B cell (primary cell): ENCODE data around the gene PDK2. TPM values are rescaled to one million over a fixed set of nuclear protein-coding genes. Genes with fewer than 3 reads are reported as not detected.

Experiments
- ATAC-seq: fragments of 200-7000 bp; cut with Tn5 transposase; one replicate; pipeline ENCODE4 v1.10.0; 2021; ENCODE audit warnings: low read depth, mild to moderate bottlenecking, moderate number of reproducible peaks, moderate library complexity
- CTCF ChIA-PET: fragments of 350-600 bp; sonication (Branson Sonifier 250); formaldehyde crosslinking; loops from one replicate; lab custom pipeline; 2021; ENCODE audit warnings: antibody characterized with exemption, inconsistent platforms; lab: Charles Lee
- POLR2A ChIA-PET: fragments of 350-600 bp; sonication (Branson Sonifier 250); formaldehyde crosslinking; loops from one replicate; lab custom pipeline; 2021; ENCODE audit warnings: antibody characterized with exemption; lab: Charles Lee
- DNase-seq: peaks from one replicate; pipeline ENCODE4 v3.0.0; 2013
- H2AFZ ChIP-seq: 2 replicates; pipeline ENCODE4 v1.6.1; 2012; ENCODE audit warnings: mild to moderate bottlenecking, low read depth, low read length; ENCODE audit not compliant: insufficient read depth, poor library complexity, severe bottlenecking
- H3K27ac ChIP-seq, 2 donors: 1 replicate in 1 of 2; 2 replicates in 1 of 2; pipeline ENCODE4 v1.5.1; 2012 to 2013; ENCODE audit warnings: low read length in 2 of 2, mild to moderate bottlenecking in 2 of 2, moderate library complexity in 1 of 2
- H3K27me3 ChIP-seq, 4 experiments: fragments of 200-600 bp in 1 of 4; sonication (generic) in 1 of 4; replicated peaks in 1 of 4; 1 replicate in 2 of 4; 2 replicates in 2 of 4; pipeline versions ENCODE4 v1.6.1 to v1.7.0; 2013 to 2016; ENCODE audit warnings: low read length in 3 of 4, mild to moderate bottlenecking in 2 of 4, mixed read lengths in 1 of 4, moderate library complexity in 1 of 4; ENCODE audit not compliant: insufficient read depth in 4 of 4, control insufficient read depth in 3 of 4; ENCODE audit errors: control extremely low read depth in 1 of 4
- H3K36me3 ChIP-seq, 2 experiments: replicated peaks in 1 of 2; 1 replicate in 1 of 2; 2 replicates in 1 of 2; pipeline versions ENCODE4 v1.6.1 to v1.7.1; 2013; ENCODE audit warnings: low read length in 1 of 2; ENCODE audit not compliant: insufficient read depth in 2 of 2, control insufficient read depth in 1 of 2; ENCODE audit errors: control extremely low read depth in 1 of 2, extremely low read depth in 1 of 2
- H3K4me1 ChIP-seq, 2 donors: fragments of 200-600 bp in 1 of 2; sonication (generic) in 1 of 2; 1 replicate in 1 of 2; 2 replicates in 1 of 2; pipeline versions ENCODE4 v1.5.1 to v1.6.1; 2013 to 2017; ENCODE audit warnings: low read length in 2 of 2; ENCODE audit not compliant: control insufficient read depth in 2 of 2, insufficient read depth in 2 of 2
- H3K4me2 ChIP-seq: replicated peaks from 2 replicates; pipeline ENCODE3; 2012; ENCODE audit warnings: mild to moderate bottlenecking, low read depth, low read length; ENCODE audit not compliant: poor library complexity, severe bottlenecking
- H3K4me3 ChIP-seq, 5 experiments: fragments of 200-600 bp in 1 of 5; sonication (generic) in 1 of 5; 1 replicate in 3 of 5; 2 replicates in 2 of 5; pipeline versions ENCODE4 v1.5.1 to v1.7.0; 2011 to 2016; ENCODE audit warnings: low read length in 4 of 5, mild to moderate bottlenecking in 4 of 5, low read depth in 2 of 5, control low read depth in 1 of 5, moderate library complexity in 1 of 5; ENCODE audit not compliant: insufficient read depth in 1 of 5; ENCODE audit errors: control extremely low read depth in 1 of 5, extremely low read depth in 1 of 5
- H3K79me2 ChIP-seq: fragments of 200-600 bp; sonication (generic); one replicate; pipeline ENCODE4 v1.6.0; 2016; ENCODE audit warnings: low read length; ENCODE audit not compliant: control insufficient read depth, insufficient read depth
- H3K9ac ChIP-seq: fragments of 200-600 bp; sonication (generic); 2 replicates; pipeline ENCODE4 v1.6.1; 2017; ENCODE audit warnings: mild to moderate bottlenecking, low read length, moderate library complexity
- H3K9me3 ChIP-seq, 3 donors: one replicate each; pipeline versions ENCODE4 v1.6.1 to v1.7.1; 2013; ENCODE audit warnings: low read length in 2 of 3; ENCODE audit not compliant: control insufficient read depth in 2 of 3, insufficient read depth in 1 of 3; ENCODE audit errors: control extremely low read depth in 1 of 3
- H4K20me1 ChIP-seq: 2 replicates; pipeline ENCODE4 v1.6.0; 2012; ENCODE audit warnings: mild to moderate bottlenecking, low read length; ENCODE audit not compliant: insufficient read depth, control insufficient read depth, poor library complexity, severe bottlenecking
- H3K27ac Mint-ChIP-seq: one replicate; pipeline ENCODE4 v1.8.0; 2021; ENCODE audit warnings: mixed read lengths
- H3K27me3 Mint-ChIP-seq: one replicate; pipeline ENCODE4 v1.8.0; 2021; ENCODE audit warnings: mixed read lengths
- H3K4me1 Mint-ChIP-seq: one replicate; pipeline ENCODE4 v1.8.0; 2021; ENCODE audit warnings: mixed read lengths
- H3K4me3 Mint-ChIP-seq: one replicate; pipeline ENCODE4 v1.8.0; 2021; ENCODE audit warnings: mixed read lengths
- H3K9me3 Mint-ChIP-seq: one replicate; pipeline ENCODE4 v1.8.0; 2022; ENCODE audit warnings: mixed read lengths; ENCODE audit not compliant: insufficient read depth
- EZH2 ChIP-seq: IDR thresholded peaks from 2 replicates; pipeline ENCODE4 v1.6.1; 2012; ENCODE audit warnings: borderline replicate concordance, low read depth, mild to moderate bottlenecking, moderate library complexity, low read length; ENCODE audit not compliant: insufficient read depth, poor library complexity, severe bottlenecking
- WGBS: methylation state at CpG from one replicate; pipeline ENCODE4 v1.1.5; 2013; ENCODE audit warnings: missing lambda C conversion rate; ENCODE audit not compliant: insufficient coverage; 5-methylcytosine and 5-hydroxymethylcytosine counted together
- intact Hi-C: fragments of 100-400 bp; cut with micrococcal nuclease; formaldehyde crosslinking; loops from one replicate; pipeline ENCODE4 v1.10.0; 2022
- polyA plus RNA-seq: library from polyadenylated mRNA; depleted of rRNA; stranded (reverse); fragments of >200 nt; gene quantifications from 2 replicates; pipeline ENCODE4 v1.2.3, GENCODE V29; 2012
- total RNA-seq, 2 donors: library from RNA; stranded (reverse); fragments of 120-200 nt in 1 of 2; gene quantifications; 1 replicate in 1 of 2; 2 replicates in 1 of 2; pipeline versions ENCODE4 v1.2.3 to v1.2.4, GENCODE V29; 2013 to 2022
- TF ChIP-seq, protein P1 (sequence below): fragments of 200-600 bp; IDR thresholded peaks from one replicate; pipeline ENCODE4 v1.8.0; 2022; ENCODE audit warnings: antibody characterized with exemption, mild to moderate bottlenecking

Gene PDK2
- total and polyA plus RNA-seq, 2 donors (not counting 1 experiment from before 2014, with no cell fraction given): 35.2 to 73.2 TPM

DNA sequence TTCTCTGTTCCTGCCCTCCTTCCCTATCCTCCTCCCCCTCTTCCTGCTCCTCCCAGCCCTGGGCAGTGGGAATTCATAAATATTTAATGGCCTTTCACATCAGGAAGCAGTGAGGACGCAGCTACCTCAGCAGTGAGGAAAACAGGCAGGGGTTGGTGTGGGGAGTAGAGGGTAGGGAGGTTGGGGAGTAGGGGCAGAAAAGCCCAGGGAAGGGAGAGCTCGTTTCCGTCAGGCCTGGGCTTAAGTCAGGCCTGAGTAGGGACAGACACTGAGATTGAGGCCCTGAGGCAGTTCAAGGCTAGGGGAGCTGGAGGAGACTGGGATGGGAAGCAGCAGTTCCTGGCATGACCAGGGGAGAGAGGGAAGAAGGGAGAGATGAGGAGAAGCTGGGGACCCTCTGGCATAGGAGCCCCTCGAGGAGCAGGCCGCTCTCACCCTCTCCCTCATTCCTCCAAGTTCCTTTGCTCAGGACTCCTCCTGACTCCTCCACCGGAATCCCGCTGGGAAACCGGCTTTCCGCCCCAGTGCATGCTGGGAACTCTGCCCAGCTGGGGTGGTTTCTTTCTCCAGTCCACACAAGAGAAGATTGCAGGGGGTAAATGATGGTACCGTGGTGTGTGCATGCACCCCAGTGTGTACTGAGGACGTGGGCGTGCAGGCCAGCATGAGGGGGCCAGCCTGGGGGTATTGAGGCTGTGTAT lies 28.6 kb downstream of the PDK2 start:
- Mint-ChIP-seq H3K9me3 (no peaks in the 10 kb centered on the region), H3K27ac (no peak overlapping the region), H3K4me1 (peaks cover 9% of the 10 kb centered on the region), H3K27me3 (peaks cover 24% of the 10 kb centered on the region), H3K4me3 (no peak overlapping the region)
- no peak for ATAC-seq
- intact Hi-C loops: no loop called here
- ChIA-PET CTCF (interaction anchor here (0.8 to 1.5 kb wide), 3 partner anchors 15 to 76 kb away, joined by 3 to 7 read pairs (median 3); no protein-coding TSS in a partner anchor), POLR2A (no interaction called here)
- H3K27me3 ChIP-seq: peaks cover 0 to 23% (median 6%) of the 10 kb centered on the region in 4 experiments
- H3K79me2 ChIP-seq: no peaks in the 10 kb centered on the region
- no peak overlapping the region for H3K4me3 ChIP-seq
- 81% methylated on average over 6 of the region's 12 CpGs for WGBS
- H4K20me1 ChIP-seq: no peaks in the 10 kb centered on the region
- no peak overlapping the region for H3K27ac ChIP-seq
- no peak overlapping the region for H3K4me2 ChIP-seq
- H3K9me3 ChIP-seq: peaks cover 0 to 8% (median 0%) of the 10 kb centered on the region in 3 donors
- peaks cover 12 to 13% of the 10 kb centered on the region in 2 donors for H3K4me1 ChIP-seq
- no peak for TF ChIP-seq EZH2
- TF ChIP-seq, protein P1, sequence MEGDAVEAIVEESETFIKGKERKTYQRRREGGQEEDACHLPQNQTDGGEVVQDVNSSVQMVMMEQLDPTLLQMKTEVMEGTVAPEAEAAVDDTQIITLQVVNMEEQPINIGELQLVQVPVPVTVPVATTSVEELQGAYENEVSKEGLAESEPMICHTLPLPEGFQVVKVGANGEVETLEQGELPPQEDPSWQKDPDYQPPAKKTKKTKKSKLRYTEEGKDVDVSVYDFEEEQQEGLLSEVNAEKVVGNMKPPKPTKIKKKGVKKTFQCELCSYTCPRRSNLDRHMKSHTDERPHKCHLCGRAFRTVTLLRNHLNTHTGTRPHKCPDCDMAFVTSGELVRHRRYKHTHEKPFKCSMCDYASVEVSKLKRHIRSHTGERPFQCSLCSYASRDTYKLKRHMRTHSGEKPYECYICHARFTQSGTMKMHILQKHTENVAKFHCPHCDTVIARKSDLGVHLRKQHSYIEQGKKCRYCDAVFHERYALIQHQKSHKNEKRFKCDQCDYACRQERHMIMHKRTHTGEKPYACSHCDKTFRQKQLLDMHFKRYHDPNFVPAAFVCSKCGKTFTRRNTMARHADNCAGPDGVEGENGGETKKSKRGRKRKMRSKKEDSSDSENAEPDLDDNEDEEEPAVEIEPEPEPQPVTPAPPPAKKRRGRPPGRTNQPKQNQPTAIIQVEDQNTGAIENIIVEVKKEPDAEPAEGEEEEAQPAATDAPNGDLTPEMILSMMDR: no peak
- H2AFZ ChIP-seq: no peak overlapping the region
- no peak for DNase-seq
- H3K36me3 ChIP-seq: no peaks in the 10 kb centered on the region
- H3K9ac ChIP-seq: no peak overlapping the region

DNA sequence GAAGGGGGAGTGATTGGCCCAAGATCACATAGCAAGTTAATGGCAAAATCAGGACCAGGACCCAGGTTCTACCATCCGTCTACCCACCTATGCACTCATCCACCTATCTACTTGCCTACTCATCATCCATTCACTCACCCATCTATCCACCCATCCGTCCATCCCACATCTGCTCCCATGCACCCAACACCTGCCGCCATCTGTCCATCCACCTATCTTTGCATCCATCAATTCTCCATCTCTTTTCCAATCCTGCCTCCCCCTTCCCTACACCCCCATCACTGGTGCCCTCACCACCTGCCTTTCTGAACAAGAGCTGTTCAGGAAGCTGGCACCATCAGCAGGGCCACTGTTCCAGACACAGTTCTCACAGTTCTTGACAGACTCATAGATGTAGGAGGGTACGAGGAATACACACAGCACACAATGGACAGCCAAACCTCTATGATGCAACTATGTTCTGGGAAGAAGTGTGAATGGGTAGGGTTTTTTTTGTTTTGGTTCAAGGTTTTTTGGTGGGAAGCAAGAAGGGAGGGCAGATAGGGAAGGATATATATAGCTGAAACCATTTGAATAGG lies 30.4 kb downstream of the PDK2 start:
- Histone ChIP-seq H3K36me3 (no peaks in the 10 kb centered on the region), H3K4me1 (peaks cover 21 to 25% of the 10 kb centered on the region in 2 donors), H4K20me1 (peaks cover 4% of the 10 kb centered on the region), H3K9me3 (peaks cover 0 to 8% (median 0%) of the 10 kb centered on the region in 3 donors), H3K27me3 (peaks cover 0 to 25% (median 9%) of the 10 kb centered on the region in 4 experiments), H3K9ac (no peak overlapping the region), H3K4me3 (no peak overlapping the region), H3K4me2 (no peak overlapping the region), H2AFZ (no peak overlapping the region), H3K27ac (no peak overlapping the region), H3K79me2 (no peaks in the 10 kb centered on the region)
- ATAC-seq (no peak), DNase-seq (no peak)
- intact Hi-C loops: no loop called here
- ChIA-PET POLR2A (no interaction called here), CTCF (interaction anchor here (1.0 to 2.3 kb wide), 4 partner anchors 8 to 75 kb away, joined by 3 to 8 read pairs (median 4); no protein-coding TSS in a partner anchor)
- Mint-ChIP-seq H3K4me3 (no peak overlapping the region), H3K9me3 (no peaks in the 10 kb centered on the region), H3K27ac (no peak overlapping the region), H3K4me1 (peaks cover 19% of the 10 kb centered on the region), H3K27me3 (peaks cover 10% of the 10 kb centered on the region)
- TF ChIP-seq, protein P1: no peak
- no peak for TF ChIP-seq EZH2
- 93% methylated on average over 3 of the region's 4 CpGs for WGBS
